GM19023 (cell line): ENCODE data around the gene UBE2O.

Experiments used
- ATAC-seq: cut with Tn5 transposase; IDR thresholded peaks from one replicate; pipeline ENCODE4 v1.9.1; 2021; ENCODE audit warnings: mild to moderate bottlenecking, moderate library complexity; ENCODE audit not compliant: unreplicated experiment

The UBE2O gene

GRCh38 chr17:76442341-76443338 lies 10.3 kb downstream of the UBE2O start:
- no peak for ATAC-seq

DNA sequence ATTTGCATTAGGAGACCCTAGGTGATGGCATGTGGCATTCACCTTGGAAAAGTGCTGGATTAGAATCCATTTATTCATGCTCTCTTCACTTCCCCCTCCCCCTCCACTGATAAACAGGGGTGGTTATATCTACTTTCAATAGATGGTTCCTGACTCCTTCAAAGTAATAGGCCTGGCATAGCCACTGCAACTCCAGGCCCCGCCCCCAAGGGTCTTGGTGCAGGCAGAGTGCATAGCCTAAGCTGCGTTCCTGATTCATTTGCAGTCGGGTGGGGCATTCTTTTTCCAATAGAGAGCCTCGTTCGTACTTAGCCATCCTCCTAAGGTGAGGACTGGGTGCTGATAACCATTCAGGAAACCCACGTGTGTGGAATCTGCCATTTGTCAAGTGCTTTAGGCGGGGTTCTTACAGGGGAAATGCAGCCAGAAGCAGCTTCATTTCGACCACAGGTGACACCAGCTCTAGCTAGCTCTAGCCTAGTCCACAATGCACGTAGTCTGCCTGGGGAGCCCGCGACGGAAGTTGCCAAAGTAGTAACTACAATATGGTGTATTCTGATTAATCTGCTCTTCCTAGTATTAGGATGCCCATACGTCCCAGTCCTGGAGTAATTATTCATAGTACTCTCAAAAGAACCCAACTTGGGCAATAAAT lies 11.1 kb downstream of the UBE2O start:
- no peak for ATAC-seq

GRCh38 chr17:76440751-76441362 lies 12.1 kb downstream of the UBE2O start:
- no peak for ATAC-seq

- ATAC-seq = no peak
Measured at GRCh38 chr17:76439314-76439928, 13.5 kb downstream of the UBE2O start.

- no peak for ATAC-seq
Measured at GRCh38 chr17:76438906-76439305, 14.0 kb downstream of the UBE2O start.

DNA sequence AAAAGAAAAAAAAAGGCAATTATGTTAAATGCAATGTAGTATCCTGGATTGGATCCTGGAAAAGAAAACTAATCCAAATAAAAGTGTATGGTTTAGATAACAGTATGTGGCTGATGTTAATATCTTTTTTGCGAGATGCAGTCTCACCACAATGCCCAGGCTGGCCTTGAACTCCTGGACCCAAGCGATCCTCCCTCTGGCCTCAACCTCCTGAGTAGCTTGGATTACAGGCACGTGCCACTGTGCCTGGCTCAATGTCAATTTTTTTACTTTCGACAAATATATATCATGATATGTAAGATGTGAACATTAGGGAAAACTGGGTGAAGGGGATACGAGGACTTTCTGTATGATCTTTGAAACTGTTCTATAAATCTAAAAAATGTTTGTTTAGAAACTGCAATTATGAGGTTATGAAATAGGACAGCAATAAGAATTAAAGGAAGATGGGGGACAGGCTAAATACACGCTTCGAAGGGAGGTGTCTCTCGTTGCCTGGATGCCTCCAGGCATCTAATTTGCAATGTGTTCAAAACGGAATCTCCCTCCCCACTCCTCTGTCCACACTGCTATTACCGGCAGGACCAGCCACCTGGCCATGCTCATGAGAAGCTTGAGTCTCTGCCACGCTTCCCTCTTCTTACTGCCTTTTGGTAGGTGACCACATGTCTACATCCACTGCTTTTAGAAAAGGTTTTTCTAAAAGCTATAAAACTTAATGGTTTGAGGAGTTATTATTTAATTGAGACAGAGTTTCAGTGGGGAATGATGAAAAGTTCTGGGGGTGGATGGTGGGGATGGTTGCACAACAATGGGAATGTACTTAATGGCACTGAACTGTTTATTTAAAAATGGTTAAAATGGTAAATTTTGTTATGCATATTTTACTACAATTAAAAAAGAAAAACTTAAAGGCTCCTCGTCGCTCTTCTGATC lies 15.2 kb downstream of the UBE2O start:
- ATAC-seq = no peak

DNA sequence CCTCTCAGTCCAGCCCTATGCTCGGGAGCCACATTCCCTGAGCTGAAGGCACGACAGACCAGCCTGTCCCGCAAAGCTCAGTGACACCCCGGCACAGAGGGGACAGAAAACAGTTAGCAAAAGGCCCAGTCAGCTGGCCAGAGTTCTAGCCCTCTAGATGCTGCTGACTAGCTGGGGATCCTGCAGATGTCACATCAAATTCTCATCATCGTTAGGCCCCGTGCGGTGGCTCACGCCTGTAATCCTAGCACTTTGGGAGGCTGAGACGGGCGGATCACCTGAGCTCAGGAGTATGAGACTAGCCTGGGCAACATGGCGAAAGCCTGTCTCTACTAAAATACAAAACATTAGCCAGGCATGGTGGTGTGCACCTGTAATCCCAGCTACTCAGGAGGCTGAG lies 17.2 kb downstream of the UBE2O start:
- no peak for ATAC-seq

DNA sequence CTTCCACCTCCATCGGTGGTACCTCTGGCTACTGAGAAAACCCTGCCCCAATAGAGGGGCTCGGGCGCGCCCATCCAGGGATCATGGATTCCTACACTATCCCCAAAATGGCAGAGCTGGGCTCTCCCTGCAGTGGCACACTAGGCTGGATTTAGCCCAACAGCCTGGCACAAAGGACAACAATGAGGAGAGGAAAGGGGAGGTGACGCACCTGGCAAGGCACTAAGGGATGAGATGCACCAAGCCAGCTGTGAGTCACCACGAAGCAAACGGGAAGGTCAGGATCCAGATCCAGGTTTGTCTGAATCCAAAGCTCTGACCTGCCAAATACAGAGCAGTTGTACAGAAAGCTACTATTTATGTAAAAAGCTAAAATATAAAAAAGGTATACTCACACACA lies 18.1 kb downstream of the UBE2O start:
- no peak for ATAC-seq

GRCh38 chr17:76433693-76434092 lies 19.3 kb downstream of the UBE2O start:
- no peak for ATAC-seq

DNA sequence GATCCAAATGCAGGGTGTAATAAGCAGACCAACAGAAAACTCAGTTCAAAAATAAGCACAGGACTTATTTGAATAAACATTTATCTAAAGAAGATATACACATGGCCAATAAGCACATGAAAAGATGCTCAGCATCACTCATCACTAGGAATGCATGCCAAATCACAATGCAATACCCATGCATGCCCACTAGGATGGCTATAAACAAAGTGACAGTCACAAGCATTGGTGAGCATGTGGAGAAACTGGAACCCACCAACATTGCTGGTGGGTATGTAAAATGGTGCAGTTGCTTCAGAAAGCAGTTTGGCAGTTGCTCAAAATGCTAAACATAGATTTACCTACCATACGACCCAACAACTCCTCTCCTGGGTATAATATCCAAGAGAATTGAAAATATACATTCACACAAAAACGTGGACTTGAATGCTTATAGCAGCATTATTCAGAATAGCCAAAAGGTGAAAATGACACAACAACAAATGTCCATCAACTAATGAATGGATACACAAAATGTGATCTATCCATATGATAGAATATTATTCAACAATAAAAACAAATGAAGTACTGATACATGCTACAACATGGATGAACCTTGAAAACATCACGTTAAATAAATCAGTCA lies 20.1 kb downstream of the UBE2O start:
- ATAC-seq = no peak

GRCh38 chr17:76432004-76432403 lies 20.9 kb downstream of the UBE2O start:
- ATAC-seq = no peak

- ATAC-seq = no peak
Measured at GRCh38 chr17:76431509-76431908, 21.4 kb downstream of the UBE2O start.

GRCh38 chr17:76428511-76428910 lies 24.4 kb downstream of the UBE2O start:
- no peak for ATAC-seq

DNA sequence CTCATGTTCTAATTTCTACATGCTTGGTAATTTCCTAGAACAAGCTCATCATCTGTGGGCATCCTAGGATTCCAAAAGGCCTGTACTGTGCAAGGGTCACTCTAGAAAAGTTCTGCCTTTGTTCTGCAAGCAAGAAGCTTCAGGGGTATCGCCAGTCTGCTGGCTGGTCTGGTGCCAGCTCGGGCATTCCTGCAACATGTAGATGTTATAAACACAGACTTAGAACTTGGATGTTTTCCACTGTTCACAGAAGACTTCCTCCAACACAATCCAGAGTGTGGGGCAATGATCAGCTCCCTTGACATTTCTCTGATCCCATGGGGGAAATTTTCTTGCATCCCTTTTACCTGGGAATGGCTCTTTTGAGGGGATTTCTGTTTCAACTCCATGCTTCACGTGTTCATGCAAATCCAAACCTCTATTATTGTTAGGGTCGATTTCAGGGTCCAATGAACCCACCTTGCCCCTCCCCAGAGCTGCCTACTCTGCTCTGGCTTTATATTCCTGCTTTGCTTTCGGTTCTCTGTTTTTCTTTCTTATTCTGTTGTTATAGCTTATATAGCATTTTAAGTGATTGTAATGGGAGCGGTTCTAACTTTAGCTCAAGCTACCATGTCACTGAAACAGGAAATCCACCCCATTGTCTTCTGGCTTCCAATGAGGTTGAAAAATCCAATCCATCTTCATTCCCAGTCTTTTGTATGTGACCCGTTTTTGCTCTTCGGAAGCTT lies 25.3 kb downstream of the UBE2O start:
- ATAC-seq = no peak

DNA sequence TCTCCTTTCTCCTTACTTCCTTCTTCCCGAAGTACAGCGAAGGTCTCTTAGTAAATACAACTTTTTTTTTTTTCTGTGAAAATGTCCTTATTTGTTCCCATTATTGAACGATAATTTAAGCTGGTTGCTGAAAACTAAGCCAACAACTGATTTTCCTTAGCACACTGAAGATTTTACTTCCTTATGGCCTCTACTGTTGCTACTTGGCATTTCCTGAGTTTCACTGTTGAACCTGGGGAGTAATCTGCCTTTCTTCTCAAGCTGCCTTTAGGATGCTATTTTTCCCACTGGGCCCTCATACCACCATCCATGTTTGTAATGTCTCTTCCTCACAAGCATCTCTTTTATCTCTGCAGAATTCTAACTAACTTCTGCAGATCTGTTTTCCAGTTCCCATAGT lies 26.1 kb downstream of the UBE2O start:
- ATAC-seq = no peak

- ATAC-seq = no peak
Measured at GRCh38 chr17:76422860-76423259, 30.1 kb downstream of the UBE2O start.

DNA sequence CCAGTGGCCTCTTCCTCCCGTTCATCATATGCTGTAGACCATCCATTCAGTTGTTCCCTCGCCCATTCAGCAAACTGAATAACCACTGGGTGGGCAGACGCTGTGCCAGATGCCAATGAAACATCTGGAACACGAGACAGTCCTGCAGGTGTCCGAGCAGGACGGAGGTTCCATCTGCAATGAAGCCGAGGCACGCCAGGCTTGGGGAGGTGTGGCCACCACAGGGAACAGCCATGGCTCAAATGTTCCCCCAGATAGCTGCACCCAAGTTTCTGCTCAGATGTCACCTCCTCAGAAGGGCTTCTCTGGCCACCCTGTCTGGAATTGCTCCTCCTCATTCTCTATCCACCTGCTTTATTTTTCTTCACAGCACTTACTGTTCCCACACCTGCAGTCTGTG lies 30.5 kb downstream of the UBE2O start:
- no peak for ATAC-seq

DNA sequence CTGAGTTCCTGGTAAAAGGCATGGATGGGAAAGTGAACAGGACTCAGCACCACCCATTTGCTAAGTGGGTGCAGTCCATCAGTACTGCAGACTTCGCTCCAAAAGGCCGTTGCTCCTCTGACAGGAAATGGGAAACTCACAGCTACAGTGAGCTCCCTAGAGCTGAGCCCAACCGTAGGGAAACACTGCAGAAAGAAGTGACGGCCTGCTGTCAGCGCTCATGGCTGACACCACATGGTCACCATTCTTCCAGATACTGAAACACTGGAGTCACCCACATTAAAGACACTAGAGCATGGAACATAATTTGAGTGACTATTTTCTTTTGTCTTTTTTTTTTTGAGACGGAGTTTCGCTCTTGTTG lies 31.9 kb downstream of the UBE2O start:
- ATAC-seq = no peak

GRCh38 chr17:76420356-76421043 lies 32.5 kb downstream of the UBE2O start:
- no peak for ATAC-seq
